HG02938 (cell line): ENCODE results near the gene KIAA0930.
"Not testable (repeated sequence)": the region's sequence is repeated elsewhere in the genome, so short reads cannot be mapped to it uniquely, and the experiment has no call there.

Source experiments
- ATAC-seq: cut with Tn5 transposase; IDR thresholded peaks from one replicate; pipeline ENCODE4 v1.9.1; 2021; ENCODE audit warnings: mild to moderate bottlenecking, moderate library complexity; ENCODE audit not compliant: unreplicated experiment

KIAA0930 gene

DNA sequence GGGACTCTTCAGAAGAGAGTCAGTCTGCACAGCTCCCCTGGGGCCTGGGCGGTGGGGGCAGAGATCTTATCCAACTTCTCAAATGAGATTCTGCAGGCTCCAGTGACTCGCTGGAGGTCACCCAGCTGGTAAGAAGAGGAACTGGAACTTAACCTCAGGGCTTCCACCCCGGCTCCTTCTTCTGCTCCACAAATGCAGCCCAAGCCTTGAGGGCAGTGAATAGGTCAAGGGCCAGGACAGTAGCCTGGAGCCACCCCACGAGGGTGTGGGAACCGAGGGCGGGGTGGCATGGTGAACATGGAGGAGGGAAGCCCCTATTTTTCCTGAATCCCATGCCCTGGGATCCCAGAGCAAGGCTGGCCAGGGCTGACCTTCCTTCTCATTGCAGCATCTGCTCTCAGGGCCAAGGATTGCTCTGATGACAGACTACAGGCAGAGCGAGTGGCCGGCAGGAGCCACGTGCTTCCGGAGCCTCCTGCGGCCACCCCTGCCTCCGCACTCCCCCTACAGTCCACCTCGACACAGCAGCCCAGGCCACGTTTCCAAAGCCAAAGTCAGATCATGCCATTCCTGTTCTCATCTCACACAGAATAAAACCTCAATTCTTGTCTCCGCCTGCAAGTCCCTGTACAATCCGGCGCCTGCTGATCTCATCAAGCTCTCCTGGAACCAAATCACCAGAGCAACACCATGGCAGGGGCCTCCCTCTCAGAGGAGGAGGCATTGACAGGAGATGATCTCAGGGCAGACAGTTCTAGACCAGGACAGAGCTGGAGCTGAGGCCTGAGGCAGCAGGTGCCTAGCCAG lies 23.0 kb upstream of the KIAA0930 start:
- peak; percentile 81 for ATAC-seq

DNA sequence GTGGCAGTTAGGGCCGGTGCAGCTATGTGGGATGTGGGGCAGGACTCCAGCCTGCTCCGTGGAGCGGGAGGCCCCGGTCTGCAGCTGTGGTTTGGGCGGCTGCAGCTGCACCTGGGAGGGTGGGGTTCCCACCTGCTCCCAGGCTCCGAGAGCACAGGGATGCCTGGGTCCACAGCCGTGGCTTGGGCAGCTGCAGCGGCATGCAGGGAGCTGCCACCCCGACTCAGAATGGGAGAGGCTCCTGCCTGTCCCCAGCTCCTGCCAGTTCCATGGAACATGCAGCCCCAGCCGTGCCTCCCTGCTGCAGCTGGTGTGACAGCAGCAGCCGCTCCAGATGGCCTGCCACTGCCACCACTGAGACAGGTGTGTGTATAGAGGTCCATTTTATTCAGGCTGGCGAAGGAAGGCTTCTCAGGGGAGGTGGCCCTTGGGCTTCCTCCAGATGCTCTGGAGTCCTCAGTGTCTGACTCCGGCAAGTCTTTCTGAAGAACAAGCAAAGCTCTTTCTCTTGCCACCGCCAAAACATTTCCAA lies 22.3 kb upstream of the KIAA0930 start:
- peak; percentile 26 for ATAC-seq

DNA sequence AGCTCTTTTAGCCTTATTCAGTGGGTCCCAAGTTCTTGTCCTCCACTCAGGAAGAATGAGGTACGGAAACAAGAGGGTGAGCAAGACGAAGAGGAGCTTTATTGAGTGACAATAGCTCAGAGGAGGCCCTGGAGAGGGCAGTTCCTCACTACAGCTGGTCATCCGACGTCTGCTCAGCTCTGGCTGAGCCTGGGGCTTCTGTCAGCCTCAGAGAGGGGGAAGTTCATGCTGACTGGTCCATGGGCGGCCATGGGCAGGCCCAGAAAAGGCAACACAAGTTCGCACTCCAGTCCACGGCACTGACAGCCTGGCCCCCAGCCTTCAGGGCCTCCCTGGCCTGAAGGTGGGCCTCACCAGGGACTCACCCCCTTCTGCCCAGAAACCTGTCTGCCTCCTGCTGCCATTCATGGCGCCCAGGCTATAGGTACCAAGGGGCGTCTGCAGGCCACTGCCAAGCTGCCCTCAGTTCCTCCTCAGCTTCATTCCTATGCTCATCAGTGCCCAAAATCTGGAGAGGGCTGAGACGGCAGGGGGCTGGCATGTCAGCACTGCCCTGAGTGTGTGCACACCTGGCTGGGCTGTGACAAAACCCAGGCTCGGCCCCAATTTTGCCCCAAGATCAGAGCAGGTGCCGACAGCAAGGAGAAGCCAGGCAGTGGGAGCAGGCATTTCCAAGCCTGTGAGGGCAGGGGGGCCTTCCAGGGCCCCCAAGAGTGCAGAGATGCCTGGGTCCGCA lies 21.7 kb upstream of the KIAA0930 start:
- no peak for ATAC-seq

DNA sequence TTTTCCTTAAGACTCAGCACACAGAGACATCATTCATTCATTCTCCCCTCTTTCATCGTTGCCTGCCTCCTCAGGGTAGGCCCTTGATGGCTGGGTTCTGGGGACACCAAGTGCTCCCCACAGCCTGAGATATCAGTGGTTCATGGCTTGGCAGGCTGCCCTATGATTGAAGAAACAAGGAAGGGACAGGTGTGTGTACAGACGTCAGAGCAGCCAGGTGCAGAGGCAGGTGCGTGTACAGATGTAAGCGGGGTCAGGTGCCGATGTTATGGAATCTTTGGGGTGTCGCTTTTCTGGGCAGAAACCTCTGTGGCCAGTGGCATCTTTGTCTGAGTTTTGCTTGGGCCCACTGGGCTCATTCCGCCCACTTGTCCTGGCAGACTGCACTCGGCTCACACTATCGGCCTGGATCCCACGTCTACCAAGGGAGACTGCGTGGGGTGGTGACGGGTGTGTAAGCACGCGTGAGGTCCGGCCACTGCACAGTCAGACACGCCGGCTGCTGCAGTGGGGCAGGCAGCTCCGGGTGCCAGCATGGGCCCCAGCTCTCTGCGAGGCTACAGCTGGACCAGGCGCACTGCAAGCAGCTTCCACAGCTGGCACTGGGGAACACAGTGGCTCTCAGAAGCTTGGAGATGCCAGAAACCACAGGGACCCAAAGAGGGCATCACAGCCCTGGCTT lies 20.9 kb upstream of the KIAA0930 start:
- ATAC-seq: no peak

DNA sequence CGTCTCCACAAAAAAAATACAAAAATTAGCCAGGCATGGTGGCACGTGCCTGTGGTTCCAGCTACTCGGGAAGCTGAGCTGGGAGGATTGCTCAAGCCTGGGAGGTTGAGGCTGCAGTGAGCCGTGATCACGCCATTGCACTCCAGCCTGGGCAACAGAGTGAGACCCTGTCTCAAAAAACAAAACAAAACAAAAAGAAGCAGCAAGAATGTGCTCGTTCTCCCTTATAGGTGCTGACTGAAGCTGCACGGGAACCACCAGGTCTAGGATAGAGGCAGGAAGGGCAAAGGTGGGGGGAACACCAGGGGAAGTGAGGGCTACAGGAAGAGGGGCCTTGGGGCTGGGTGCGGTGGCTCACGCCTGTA lies 19.7 kb upstream of the KIAA0930 start:
- not testable (repeated sequence) for ATAC-seq

DNA sequence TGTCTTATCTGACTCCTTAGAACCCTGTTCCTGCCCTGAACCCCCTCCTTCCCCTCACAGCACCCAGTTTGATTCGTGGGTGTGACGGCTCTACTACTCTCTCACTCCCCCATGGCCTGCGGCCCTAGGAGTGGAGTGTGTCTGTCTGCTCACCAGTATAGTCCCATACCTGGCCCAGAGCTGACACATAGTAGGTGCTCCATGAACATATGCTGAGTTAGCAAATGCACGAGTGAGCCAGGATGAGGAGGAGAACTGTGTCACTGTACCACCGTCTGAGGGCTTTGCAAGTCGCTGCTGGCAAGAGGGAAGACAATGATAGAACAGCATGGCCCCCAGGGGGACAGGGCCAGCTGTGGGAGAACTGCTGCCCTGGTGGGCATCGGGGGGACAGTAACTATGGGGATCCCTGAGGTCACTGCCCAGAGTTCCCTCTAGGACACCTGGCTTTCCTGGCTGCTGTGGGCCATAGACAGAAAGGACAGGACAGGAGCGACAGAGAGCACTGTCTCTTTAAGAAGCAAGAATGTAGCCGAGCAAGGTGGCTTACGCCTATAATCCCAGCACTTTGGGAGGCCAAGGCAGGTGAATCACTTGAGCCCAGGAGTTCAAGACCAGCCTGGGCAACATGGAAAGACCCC lies 19.2 kb upstream of the KIAA0930 start:
- no peak for ATAC-seq

DNA sequence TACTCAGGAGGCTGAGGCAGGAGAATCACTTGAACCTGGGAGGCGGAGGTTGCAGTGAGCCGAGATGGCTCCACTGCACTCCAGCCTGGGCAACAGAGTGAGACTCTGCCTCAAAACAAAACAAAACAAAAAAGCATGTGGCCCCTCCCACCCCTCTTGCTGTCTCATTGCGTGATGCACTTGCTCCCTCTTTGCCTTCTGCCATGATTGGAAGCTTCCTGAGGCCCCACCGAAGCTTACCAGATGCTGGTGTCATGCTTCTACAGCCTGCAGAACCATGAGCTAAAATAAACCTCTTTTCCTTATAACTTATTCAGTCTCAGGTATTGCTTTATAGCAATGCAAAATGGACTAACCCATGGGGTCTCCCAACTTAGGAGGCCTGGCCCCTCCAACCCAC lies 17.2 kb upstream of the KIAA0930 start:
- ATAC-seq: not testable (repeated sequence)

DNA sequence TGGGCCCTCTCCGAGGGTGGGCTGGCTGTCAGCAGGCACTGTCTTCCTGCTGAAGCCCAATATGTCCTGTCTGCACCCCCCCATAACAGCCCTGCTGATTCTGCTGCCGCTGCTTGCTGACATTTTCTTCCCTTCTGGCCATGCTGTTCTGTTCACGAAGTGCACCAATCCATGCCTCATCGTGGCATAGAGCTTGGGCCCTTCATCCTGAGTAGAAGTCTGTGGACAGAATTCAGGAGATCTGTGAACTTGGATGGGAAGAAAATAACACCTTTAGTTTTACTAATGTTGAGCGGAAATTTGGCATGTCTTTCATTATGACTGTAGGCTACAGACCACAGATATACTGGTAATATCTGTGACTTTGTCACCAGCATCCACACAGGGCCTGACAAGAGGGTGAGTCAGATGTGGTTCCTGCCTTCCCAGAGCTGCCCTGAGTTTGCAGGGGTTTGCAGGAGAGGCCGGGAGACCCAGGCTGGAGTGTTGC lies 14.1 kb upstream of the KIAA0930 start:
- peak; percentile 56 for ATAC-seq

DNA sequence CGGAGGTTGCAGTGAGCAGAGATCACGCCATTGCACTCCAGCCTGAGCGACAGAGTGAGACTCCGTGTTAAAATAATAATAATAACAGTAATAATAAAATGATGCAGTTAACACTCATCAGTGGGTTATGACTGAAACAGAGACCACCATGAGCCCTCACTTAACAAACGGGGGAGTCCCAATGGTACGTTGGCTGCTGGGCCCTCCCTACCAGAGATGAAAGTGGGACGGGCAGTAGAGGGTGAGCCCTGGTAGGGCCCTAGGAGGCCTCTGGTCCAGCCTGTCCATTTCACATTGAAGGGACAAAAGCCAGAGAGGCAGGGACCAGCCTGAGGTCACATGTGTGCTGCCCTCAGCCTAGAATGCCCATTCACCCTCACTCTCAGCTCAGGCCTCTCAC lies 13.7 kb upstream of the KIAA0930 start:
- ATAC-seq: no peak

DNA sequence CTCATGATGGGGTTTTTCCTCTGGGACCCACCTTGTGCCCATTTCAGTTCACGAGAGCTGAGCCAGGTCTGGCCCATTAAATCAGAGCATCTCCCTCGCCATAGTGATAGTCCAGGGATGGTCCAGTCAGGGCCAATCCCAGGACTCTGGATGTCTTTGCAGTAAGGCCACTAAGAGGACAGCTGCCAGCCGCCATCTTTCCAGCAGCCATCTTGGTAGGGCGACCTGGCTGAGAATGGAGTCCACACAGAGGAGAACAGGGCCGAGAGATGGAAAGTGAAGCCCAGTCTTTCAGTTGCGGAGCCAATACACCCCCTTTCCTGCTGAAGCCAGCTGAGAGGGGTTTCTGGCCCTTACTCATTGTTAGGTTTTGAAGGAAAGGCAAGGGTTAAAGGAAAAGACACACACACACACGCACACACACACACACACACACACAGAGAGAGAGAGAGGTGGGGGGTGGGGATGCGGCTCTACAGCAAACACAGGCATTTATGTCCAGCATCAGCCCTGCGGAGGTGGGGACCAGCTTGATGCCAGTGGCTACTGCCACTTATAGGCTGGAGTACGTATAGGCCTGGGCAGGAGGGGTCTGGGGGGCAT lies 12.4 kb upstream of the KIAA0930 start:
- no peak for ATAC-seq

DNA sequence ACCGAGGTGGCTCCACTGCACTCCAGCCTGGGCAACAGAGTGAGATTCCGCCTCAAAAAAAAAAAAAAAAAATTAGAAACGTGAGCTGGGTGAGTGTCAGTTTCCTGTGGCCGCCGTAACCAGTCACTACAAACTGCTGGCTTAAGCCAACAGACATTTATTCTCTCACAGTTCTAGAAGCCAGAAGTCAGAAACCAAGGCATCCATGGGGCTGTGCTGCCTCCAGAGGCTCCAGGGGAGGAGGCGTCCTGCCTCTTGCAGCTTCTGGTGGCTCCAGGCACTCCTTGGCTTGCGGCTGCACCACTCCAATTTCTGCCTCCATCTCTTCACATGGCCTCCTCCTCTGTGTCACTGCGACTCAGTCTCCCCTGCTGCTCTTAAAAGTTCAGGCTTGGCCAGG lies 11.1 kb upstream of the KIAA0930 start:
- no peak for ATAC-seq

DNA sequence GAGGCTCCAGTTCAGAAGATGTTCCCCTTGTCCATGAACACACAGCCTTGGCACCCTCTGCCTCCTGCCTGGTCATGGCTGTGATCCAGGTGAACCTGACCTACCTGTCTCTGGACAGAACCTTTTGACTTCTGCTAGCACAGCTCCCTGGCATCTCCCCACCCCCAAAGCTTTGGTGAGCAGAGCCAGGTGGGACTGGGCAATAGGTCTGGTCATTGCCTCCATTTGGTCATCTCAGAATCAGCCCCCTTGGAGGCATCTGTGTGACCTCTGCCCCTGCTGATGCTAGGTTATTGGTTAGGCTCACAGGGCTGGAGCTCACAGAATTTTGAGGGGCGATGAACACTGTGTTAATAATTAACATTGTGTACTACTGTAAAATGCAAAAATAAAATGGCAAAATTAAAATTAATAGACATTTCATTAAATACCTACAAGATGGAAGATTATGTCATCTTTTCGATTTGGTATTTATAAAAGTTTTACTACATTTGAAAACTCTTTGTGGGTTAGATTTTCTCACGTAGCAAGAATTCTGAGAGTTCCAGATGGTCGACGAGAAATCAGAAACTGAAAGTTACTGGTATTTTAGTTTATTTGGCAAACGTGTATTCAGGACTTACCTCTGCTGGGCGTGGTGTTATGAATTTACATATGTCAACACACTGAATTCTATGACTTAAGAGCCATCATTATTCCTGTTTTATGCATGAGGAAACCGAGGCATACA lies 8.3 kb upstream of the KIAA0930 start:
- ATAC-seq: no peak

DNA sequence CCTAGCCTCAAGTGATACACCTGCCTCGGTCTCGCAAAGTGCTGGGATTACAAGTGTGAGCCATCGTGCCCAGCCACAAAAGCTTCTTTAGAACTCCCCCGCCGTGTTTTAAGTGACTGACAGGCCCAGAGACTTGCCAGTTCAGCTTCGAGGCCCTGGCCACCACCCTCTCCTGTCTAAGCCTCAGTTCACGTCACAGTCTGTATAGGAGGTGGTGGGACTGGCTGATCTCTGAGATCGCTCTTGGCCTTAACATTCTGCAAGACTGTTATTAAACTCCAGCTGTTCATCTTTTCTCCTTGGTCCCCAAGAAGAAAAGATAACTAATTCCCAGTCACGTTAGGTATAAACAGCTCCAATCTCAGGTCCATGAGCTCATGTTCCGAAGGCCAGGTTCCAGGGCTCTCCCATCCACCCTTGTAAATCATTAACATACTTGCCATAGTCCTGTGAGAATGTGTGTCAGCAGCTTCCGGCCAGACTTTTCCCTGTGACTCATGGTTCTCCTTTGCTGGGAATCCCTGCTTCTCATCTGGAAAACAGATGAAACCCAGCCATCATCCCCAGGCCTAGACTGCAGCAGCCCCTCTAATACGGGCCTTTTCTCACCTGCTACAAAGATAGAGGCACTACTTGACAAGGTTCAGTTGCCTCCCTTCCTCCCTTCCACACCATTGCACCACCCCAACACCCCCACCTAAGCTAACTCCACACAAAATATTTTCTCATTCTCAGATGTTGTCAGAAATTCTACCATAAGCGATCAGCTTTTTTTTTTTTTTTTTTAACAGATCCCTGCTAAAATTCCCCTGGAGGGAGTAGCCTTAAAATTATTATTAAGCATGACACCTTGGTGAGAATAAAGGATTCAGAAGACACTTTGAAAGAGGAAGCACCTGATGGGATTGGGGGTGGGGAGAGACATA lies 5.6 kb upstream of the KIAA0930 start:
- ATAC-seq: no peak

DNA sequence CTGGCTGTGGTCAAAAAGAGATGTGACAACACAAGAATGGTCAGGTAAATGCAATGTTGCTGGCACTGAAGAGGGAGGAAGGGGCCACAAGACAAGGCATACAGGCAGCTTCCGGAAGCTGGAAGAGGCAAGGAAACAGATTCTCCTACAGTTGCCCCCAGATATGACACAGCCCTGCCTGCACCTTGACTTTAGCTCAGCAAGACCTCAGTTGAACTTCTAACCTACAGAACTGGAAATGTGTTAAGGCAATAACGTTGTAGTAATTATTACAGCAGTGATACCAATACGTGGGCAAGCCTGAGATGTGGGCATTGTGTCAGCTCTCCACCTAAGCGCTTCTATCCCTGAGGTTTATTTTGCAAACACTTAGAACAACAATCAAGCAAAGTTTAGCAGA lies 4.2 kb upstream of the KIAA0930 start:
- no peak for ATAC-seq

DNA sequence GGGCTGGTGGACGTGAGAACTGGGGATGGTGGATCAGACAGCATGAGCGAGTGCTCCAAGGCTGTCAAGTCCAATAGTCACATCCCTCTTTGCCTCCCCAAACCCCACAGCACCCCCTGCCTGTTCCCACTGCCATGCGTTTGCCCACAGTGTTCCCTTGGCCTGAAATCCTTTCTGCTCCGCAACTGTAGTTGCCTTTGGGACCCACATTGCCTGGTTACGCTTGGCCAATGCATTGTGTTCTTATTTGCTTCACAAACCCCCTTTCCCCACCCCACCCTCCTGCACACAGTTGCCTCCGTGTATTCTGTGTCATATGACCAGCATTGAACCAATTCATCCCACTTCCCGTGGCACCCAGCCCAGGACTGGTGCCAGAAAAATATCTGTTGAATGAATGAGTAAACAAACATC lies 2.1 kb upstream of the KIAA0930 start:
- no peak for ATAC-seq

DNA sequence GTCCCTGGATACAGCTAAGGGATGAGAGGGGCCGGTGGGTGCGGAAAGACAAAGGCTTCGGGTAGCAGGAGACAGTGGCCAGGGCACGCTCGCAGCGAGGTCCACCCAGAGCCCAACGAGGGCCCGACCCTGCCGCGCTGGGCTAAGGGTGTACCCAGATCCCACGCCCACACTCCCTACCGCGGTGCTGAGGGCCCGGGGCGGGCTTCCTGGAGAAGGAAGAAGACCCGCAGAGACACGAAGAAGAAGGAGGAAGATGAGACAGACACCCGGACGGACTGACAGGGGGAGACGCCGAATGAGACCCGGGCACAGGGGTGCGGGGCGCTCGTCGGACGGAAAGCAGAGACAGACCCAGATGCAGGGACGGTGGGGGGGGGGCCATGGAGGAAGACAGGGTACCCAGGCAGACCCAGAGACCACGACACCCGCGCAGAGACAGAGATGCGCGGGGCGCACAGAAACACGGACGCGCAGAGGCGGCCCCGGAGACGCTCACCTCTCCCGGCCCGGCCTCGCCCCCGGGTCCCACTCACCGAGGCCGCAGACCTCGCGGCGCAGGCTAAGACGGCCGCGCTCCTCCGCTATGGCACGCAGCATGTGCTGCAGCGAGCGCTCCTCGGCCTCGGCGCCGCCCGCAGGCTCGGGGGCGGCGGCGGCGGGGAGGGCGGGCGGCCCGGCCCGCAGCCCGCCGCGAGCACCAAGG lies 437 bp downstream of the KIAA0930 start:
- ATAC-seq: no peak

DNA sequence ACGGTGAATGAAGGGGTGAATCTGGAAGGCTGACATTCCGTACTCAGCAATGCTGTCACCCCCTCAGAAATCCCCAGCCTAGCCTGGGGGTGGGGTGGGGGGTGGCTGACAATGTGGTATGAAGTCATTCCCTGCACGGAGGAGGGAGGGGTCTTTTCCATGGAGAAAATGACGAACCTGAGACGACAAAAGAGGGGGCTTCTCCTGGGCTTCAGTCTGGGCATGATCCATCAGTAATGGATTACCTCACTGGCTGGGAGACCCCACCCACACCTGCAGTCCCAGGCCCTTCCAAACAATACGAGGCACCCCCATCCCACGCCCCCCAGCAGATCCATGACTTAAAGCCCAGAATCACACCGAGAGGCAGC lies 1.0 kb downstream of the KIAA0930 start:
- ATAC-seq: no peak

DNA sequence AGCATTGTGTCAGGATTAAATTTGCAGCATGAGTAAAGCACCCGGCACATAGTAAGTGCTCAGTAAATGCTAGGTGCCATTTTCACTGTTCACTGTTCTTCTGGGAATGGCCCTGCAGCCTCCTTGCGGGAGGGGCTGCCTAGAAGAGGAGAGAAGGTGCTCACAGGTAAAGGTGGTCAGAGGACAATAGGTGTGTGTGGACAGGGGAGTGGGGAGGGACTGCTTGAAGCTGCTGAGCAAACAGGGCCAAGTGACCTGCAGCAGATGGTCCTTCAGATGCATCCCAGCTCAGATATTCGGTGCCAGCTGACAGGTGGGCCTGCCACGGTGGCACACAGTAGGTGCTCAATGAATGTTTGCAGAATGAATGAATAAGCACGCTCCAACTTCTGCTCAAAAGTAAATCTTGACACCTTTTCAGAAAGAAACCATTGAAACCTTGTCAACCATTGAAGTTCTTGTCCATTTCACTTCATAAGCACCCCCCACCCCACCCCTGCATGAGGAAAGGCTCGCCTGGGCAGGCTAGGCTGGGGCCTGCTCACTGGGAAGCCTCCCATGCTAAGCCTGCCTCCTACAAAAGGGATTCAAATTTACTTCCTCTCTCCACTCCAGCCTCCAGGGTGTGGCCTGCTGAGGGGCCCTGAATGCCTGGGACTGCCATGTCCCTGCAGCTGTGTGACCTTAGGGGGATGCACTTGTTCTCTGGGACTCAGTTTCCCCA lies 1.6 kb downstream of the KIAA0930 start:
- ATAC-seq: no peak
